ENCODE measurements around the gene FGFBP1.

DNA sequence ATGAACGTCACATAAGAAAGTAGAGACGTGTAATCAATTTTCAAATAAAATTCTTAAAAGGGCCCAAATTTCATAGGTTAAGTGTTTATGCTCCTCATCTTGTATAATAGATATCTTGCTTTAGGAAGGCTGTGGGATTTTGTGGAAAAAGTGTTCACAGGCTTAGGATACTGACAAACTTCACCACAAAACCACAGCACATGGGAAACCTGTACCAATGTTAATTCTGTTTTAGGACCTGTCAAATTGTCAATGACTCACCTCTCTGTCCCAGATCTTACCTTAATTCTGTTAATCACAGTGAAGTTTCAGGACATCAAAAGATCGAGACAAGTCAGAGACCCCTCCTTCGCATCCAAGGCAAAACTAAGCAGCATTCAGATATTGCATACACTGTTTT, 24.2 kb downstream of the FGFBP1 start:
- no peak for TF ChIP-seq EZH2phosphoT487 (conservative IDR thresholded peaks at IDR 0.05; ENCODE audit: low read length)
- TF ChIP-seq CTCF (IDR thresholded peaks at IDR 0.05; ENCODE audit: insufficient read depth, low read length, poor library complexity, severe bottlenecking), result no peak
